NCI-H774 (cell line): ENCODE measurements around the gene MREG.
A peak's percentile ranks its signal among the peaks of the same experiment; 100 is the strongest.
"Not testable (repeated sequence)": the region's sequence is repeated elsewhere in the genome, so short reads cannot be mapped to it uniquely, and the experiment has no call there.

Experiments used
- DNase-seq: peaks from one replicate; lab custom pipeline; 2025; lab: John Stamatoyannopoulos, UW

The MREG gene

GRCh38 chr2:216021768-216022565 lies 8.6 kb upstream of the MREG start:
- no peak for DNase-seq

- DNase-seq: no peak
Measured at GRCh38 chr2:216018709-216019108, 5.4 kb upstream of the MREG start.

DNA sequence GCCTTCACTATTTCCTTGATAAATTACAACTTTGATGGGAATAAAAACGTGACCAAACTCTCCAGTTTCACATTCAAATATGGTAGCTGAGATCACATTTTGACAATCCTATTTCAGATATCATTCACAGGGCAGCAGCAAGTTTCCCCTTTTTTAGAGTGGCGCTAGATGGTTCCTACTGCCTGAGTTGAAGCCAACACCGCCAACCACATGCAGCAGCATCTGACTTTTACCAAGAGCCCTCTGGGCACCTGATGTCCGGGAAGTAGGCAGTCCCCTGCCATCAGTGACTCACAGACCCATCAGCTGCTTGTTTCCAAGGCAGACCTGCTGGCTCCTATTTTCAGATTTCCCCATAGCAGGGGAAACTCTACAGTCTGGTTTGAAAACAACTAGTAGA lies 4.0 kb upstream of the MREG start:
- DNase-seq: no peak

GRCh38 chr2:216016581-216016980 lies 3.2 kb upstream of the MREG start:
- DNase-seq: no peak

DNA sequence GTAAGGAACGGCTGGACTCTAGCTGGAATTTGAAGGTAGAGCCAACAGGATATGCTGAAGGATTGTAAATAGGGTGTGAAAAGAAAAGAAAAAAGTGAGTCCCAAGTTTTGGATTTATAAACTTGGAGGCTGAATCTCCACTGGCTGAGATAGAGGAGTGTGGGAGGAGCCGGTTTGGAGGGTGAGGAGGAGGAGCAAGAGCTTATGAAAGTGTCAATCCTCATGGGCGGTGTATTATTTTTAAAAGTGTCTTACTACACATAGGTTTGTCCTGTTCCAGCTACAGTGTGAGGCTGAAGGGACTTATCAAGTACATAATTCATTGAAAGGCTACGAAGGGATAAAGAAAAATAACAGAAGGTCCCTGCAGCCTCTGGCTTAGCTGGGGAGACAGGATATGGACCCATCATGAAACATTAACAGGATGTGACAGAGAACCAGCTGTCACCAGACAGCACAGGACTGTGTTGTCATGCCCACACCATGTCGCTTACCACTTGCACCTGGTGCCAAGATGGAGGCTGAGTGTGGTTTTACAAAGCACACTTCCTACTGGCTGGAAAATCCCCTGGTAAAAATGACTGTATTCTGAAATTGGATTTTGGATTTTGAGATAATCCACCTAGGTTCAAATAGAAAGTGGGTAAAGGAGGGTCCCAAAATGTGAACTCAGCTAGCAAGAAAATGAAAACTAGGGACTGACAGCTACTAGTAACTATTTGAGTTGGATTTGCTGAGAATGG lies 2.5 kb upstream of the MREG start:
- peak; percentile 10 for DNase-seq

DNA sequence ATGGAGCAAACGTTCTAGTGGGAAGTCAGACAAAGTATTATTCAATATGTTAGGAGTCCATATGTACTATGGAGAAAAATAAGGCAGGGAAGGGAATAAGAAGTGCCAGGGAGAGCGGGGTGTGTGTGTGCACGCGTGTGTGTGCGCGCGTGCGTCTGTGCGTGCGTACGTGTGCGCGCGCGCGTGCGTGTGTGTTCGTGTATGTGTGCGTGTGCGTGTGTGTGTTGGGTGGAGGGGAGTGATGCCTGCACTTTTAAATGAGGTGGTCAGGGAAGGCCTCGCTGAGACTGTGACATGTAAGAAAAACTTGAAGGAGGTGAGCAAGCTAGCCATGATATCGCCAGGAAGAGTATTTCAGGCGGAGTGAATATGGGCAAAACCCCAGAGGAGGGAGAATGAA lies 1.6 kb upstream of the MREG start:
- DNase-seq: no peak

GRCh38 chr2:216014006-216014405 lies 655 bp upstream of the MREG start:
- DNase-seq: no peak

DNA sequence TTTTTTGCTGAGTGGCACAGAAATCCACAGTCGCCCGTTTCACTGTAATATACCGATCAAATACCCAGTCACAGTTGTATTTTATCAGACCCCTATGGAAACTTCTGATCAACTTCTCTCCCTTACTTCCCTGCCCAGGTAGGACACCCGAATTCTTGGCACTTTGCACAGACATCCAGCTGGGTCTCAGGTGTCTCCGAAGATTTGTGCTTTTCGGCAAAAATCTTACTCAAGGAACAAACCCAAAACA lies 596 bp downstream of the MREG start:
- no peak for DNase-seq

DNA sequence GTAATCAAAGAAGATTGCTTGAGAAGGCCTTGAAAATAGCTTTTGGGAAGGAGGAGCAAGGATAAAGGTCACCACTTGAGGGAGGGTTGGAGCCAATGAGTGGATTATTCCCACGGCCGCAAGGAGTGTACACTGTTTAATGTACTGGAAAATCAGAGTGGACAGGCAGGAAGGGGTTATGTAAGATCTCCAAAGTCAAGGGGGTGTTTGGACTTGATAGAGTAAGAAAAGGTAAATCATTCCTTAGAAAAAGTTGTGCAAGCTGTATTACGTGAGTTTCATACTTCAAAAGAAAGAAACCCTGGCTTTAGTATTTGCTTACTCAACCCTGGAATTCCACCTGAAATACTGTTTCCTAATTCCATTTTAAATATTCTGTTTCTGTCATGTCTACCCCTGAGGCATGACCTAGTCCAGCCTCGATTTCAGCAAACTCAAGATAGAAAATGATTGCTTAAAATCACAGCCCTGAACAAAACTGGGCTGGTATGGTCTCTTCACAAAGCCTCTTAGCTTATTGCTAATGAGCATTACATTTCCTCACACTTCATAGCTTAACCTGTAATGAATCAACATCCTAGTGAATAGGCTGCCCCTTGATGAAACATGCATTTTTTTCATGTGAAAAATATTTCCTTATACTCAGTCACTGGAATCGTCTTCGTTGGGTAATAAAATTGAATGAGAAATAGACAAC lies 1.1 kb downstream of the MREG start:
- DNase-seq: no peak

- DNase-seq: not testable (repeated sequence)
Measured at GRCh38 chr2:216009215-216009614, 4.1 kb downstream of the MREG start.

DNA sequence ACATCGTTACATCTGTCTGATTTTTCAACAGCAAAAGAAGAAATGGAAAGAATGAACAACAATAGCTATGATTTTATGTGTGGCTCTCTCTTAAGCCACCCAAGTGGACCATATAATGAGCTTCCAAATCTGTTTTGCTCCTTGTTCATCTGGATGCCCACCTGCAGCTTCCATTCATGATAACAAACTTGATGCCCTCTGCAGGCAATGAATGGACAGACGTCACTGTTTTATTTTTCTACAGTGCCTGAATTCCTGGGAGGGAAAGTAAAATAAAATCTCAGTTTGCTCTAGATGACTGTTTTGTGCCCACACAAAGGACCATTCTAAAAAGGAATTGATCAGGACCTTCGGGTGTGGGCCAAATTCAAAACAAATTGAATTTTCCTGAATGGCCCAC lies 5.0 kb downstream of the MREG start:
- no peak for DNase-seq

- DNase-seq: no peak
Measured at GRCh38 chr2:216006164-216006663, 7.1 kb downstream of the MREG start.

DNA sequence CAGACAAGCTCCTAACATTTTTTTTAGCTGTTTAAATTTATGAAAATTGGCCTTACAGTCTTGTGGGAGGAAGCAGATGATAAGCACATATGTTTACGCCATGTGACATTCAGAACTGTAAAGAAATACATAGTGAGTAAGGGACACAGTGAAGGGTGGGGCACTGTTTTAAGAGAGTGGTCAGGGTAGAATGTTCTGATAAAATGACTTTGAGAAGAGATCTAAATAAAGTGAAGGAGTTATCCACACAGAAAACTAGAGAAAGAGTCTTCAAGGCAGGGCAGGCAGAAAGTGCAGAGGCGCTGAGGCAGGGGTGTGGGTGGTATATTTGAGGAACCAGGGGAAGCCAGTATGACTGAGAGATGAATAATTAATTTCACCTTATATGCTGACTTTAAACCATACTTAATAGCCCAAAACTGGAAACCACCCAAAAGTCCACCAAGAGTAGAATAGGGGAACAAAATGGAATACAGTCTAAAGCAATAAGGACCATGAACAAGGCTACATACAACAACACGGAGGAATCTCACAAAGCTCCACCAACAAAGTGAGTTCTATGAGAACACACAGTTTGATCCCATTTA lies 8.6 kb downstream of the MREG start:
- DNase-seq: no peak

GRCh38 chr2:216003876-216004696 lies 9.3 kb downstream of the MREG start:
- no peak for DNase-seq

DNA sequence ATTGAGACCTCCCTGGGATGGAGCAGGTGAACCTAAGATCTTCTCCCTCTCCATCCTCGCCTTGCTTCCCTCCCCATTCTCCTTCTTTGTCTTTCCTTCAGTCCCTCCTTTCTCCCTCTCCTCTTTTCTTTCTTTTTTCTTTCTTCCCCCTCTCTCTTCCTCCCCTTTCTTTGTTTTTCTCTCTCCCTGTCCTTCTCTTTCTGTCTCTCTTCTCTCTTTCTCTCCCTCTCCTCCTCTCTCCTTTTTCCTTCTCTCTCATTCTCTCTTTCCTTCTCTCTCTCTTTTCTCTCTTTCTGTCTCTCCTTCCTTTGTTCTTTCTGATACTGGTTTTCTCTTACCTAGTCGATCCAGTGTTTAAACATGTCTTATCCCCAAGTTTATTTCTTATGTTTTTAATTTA lies 10.7 kb downstream of the MREG start:
- DNase-seq: no peak

DNA sequence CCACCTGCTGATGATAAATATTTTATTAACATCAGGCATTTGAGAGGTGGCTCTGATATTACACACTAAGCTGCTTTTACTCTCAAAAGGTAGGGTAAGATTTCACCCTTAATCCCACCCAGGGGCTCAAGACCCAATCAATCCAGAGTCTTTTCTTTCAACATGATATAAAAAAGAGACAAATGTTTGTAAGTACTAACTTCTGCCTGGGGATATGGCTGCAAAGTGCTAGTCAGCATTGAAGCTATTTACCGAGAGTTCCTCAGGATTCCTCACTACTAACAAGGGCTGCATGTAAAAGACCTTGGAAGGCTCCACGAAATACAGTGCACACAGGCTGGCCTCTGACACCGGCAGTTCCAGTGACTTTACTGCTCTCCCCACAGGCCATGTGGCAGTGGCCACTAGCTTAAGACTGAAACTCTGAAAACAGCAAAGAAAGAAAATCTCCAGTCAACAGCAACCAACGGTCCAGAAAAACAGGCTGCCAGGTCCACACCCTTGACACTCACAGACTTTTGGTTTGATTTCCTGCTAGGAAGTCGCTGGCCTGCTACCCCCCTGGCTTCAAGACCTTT lies 11.2 kb downstream of the MREG start:
- DNase-seq: no peak

DNA sequence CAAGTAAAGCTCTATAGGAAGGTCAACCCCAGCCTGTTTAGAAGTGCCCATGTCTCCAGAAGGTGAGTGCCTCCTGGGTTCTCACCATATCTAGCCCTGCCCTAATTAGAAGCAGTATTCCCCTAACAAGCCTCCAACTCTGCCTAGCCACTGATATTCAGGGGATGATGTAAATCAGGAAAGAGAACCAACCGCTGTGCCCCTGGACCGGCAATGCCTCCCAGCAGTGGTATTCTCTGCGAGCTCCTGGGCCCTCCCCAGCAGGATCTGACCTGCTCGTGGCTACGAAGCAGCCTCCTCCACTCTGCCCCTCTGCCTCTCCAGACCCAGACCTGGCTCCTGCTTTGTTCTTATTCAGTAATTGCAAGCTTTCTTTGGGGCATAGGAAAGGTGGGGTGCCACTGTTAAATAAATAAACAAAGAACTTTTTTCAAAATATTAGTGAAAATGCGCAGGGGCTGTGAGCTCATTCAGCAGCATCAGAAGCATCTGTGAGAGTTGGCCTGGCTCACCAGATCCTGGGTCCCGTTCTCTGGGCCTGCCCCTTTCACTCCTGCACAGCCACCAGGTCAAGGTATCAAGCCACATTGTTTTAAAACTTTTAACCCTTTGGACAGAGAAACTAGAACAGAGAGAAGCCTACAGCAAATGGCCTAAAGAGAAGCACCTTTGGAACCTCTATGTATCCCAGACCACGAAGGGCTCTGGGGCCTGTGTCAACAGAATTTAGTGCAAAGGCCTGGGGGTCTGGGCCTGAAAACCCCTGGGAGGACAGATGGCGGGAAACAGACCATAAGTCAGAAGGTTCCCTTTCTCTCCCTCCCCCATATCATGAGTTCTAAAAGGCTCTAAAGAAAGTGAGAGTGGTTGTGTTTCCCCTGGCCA lies 11.9 kb downstream of the MREG start:
- DNase-seq: no peak

DNA sequence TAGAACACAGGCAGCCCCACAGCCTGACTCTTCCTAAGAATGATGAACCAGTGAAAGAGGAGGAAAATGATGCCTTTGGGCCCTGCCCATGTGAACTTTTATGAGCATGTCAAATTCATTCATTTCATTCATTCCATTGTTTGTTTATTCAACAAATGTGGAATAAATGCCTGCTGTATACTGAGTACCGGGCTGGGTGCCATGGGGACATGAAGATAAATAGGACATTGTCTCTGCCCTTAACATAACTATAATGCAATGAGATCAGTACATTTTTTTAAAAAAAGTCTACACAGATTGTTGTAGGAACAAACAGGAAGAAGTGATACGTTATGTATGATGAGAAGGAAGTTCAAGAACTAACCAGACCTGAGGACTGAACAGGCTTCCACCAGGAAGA lies 14.7 kb downstream of the MREG start:
- no peak for DNase-seq

GRCh38 chr2:215997219-215997618 lies 16.1 kb downstream of the MREG start:
- DNase-seq: no peak

- DNase-seq: no peak
Measured at GRCh38 chr2:215994911-215995310, 18.4 kb downstream of the MREG start.
